Caco-2 (cell line): Measurements from ENCODE around the gene LYPD4. TPM values are rescaled to one million over a fixed set of nuclear protein-coding genes. Genes with fewer than 3 reads are reported as not detected.

Experiments used
- BruUV-seq: library from RNA; stranded (reverse); fragments of 400-500 nt; replicated peaks from 2 replicates; lab custom pipeline; 2021; lab: Mats Ljungman, UMichigan
- CTCF ChIA-PET: fragments of 300-600 bp; sonication (Branson Sonifier 250); formaldehyde crosslinking; loops from one replicate; lab custom pipeline; 2022; ENCODE audit warnings: antibody characterized with exemption; lab: Charles Lee
- POLR2A ChIA-PET: fragments of 300-600 bp; sonication (Branson Sonifier 250); formaldehyde crosslinking; loops from one replicate; lab custom pipeline; 2022; ENCODE audit warnings: antibody characterized with exemption; lab: Charles Lee
- DNase-seq, 2 experiments: peaks; one replicate each; pipeline versions ENCODE4 v3.0.0 to v3.0.0-alpha.2; 2020 to 2022
- H3K27me3 ChIP-seq: replicated peaks from 2 replicates; pipeline ENCODE4 v1.6.0; 2011; ENCODE audit warnings: low read length; ENCODE audit not compliant: control insufficient read depth, insufficient read depth
- H3K36me3 ChIP-seq: 2 replicates; pipeline ENCODE4 v1.5.1; 2011; ENCODE audit warnings: low read length; ENCODE audit not compliant: control insufficient read depth, insufficient read depth
- H3K4me1 ChIP-seq: fragments of 250-450 bp; sonication (Bioruptor Pico); 2 replicates; pipeline ENCODE4 v1.5.1; 2020; ENCODE audit warnings: mild to moderate bottlenecking
- H3K4me3 ChIP-seq: 2 replicates; pipeline ENCODE4 v1.5.1; 2011; ENCODE audit warnings: low read depth, mild to moderate bottlenecking, control low read depth, low read length
- H3K9me3 ChIP-seq: fragments of 250-450 bp; sonication (Bioruptor Pico); 2 replicates; pipeline ENCODE4 v1.5.1; 2020; ENCODE audit warnings: mild to moderate bottlenecking, moderate library complexity
- H3K27ac Mint-ChIP-seq: one replicate; pipeline ENCODE4 v1.8.0; 2022; ENCODE audit warnings: mixed read lengths; ENCODE audit not compliant: unreplicated experiment
- H3K27me3 Mint-ChIP-seq: one replicate; pipeline ENCODE4 v1.8.0; 2022; ENCODE audit warnings: mixed read lengths; ENCODE audit not compliant: insufficient read depth, unreplicated experiment
- H3K36me3 Mint-ChIP-seq: one replicate; pipeline ENCODE4 v1.8.0; 2022; ENCODE audit warnings: mild to moderate bottlenecking, mixed read lengths; ENCODE audit not compliant: insufficient read depth, unreplicated experiment
- H3K4me1 Mint-ChIP-seq: one replicate; pipeline ENCODE4 v1.8.0; 2022; ENCODE audit warnings: low read depth, mixed read lengths; ENCODE audit not compliant: unreplicated experiment
- H3K4me3 Mint-ChIP-seq: one replicate; pipeline ENCODE4 v1.8.0; 2022; ENCODE audit warnings: mild to moderate bottlenecking, moderate library complexity, mixed read lengths; ENCODE audit not compliant: unreplicated experiment
- H3K9me3 Mint-ChIP-seq: one replicate; pipeline ENCODE4 v1.8.0; 2022; ENCODE audit warnings: mixed read lengths; ENCODE audit not compliant: unreplicated experiment
- intact Hi-C: fragments of 100-400 bp; cut with micrococcal nuclease; formaldehyde crosslinking; loops from one replicate; pipeline ENCODE4 v1.10.0; 2022; ENCODE audit not compliant: unreplicated experiment
- total RNA-seq: library from RNA; stranded (reverse); gene quantifications from 2 replicates; pipeline ENCODE4 v1.2.3, GENCODE V29; 2022
- TF ChIP-seq, protein P1 (sequence below), 2 experiments: fragments of 200-600 bp in 1 of 2; IDR thresholded peaks; 1 replicate in 1 of 2; 2 replicates in 1 of 2; pipeline versions ENCODE4 v1.5.1 to v1.8.0; 2011 to 2022; ENCODE audit warnings: antibody characterized with exemption in 1 of 2, control low read depth in 1 of 2, inconsistent platforms in 1 of 2, low read depth in 1 of 2, low read length in 1 of 2, mild to moderate bottlenecking in 1 of 2, moderate library complexity in 1 of 2; ENCODE audit not compliant: insufficient read depth in 1 of 2, severe bottlenecking in 1 of 2, unreplicated experiment in 1 of 2

Gene LYPD4
- total RNA-seq, 1 experiment from 2014 or later = not detected

DNA sequence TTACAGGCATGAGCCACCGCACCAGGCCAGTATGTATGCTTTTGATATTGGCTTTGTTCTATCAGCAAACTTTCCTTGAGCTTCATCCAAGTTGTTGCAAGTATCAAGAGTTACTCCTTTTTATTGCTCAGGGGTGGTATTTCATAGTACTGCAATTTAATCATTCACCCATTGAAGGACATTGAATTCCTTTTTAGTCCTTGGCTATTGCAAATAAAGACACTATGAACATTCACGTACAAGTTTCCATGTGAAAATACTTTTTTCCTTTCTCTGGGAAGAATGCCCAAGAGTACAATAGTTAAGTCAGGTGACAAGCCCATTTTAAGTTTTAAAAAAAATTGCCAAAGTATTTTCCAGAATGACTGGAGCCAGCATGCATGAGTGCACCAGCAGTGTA lies 27.7 kb downstream of the LYPD4 start:
- ChIA-PET POLR2A (no interaction called here), CTCF (no interaction called here)
- Histone ChIP-seq H3K27me3 (no peaks in the 10 kb centered on the region), H3K9me3 (no peaks in the 10 kb centered on the region), H3K36me3 (no peaks in the 10 kb centered on the region), H3K4me3 (no peak overlapping the region), H3K4me1 (no peaks in the 10 kb centered on the region)
- H3K27me3 Mint-ChIP-seq = peaks cover 17% of the 10 kb centered on the region
- TF ChIP-seq, protein P1, sequence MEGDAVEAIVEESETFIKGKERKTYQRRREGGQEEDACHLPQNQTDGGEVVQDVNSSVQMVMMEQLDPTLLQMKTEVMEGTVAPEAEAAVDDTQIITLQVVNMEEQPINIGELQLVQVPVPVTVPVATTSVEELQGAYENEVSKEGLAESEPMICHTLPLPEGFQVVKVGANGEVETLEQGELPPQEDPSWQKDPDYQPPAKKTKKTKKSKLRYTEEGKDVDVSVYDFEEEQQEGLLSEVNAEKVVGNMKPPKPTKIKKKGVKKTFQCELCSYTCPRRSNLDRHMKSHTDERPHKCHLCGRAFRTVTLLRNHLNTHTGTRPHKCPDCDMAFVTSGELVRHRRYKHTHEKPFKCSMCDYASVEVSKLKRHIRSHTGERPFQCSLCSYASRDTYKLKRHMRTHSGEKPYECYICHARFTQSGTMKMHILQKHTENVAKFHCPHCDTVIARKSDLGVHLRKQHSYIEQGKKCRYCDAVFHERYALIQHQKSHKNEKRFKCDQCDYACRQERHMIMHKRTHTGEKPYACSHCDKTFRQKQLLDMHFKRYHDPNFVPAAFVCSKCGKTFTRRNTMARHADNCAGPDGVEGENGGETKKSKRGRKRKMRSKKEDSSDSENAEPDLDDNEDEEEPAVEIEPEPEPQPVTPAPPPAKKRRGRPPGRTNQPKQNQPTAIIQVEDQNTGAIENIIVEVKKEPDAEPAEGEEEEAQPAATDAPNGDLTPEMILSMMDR (IDR thresholded peaks at IDR 0.05; ENCODE audit: insufficient read depth in 1 of 2, low read depth in 1 of 2, low read length in 1 of 2, severe bottlenecking in 1 of 2, unreplicated experiment in 1 of 2) = no peak
- H3K36me3 Mint-ChIP-seq = no peaks in the 10 kb centered on the region
- H3K27ac Mint-ChIP-seq = no peak overlapping the region
- no TSS peak for BruUV-seq
- intact Hi-C loops = no loop called here
- H3K4me1 Mint-ChIP-seq = no peaks in the 10 kb centered on the region
- DNase-seq = no peak
- no peaks in the 10 kb centered on the region for H3K9me3 Mint-ChIP-seq
- no peak overlapping the region for H3K4me3 Mint-ChIP-seq

- POLR2A ChIA-PET = no interaction called here
- Mint-ChIP-seq H3K36me3 (no peaks in the 10 kb centered on the region), H3K4me1 (no peaks in the 10 kb centered on the region), H3K27me3 (peaks cover 13% of the 10 kb centered on the region), H3K9me3 (no peaks in the 10 kb centered on the region), H3K27ac (no peak overlapping the region), H3K4me3 (no peak overlapping the region)
- Histone ChIP-seq H3K4me3 (no peak overlapping the region), H3K27me3 (no peaks in the 10 kb centered on the region), H3K4me1 (no peaks in the 10 kb centered on the region), H3K36me3 (no peaks in the 10 kb centered on the region), H3K9me3 (no peaks in the 10 kb centered on the region)
- no peak for DNase-seq
- TF ChIP-seq, protein P1 (IDR thresholded peaks at IDR 0.05; ENCODE audit: insufficient read depth in 1 of 2, low read depth in 1 of 2, low read length in 1 of 2, severe bottlenecking in 1 of 2, unreplicated experiment in 1 of 2) = no peak
- intact Hi-C loops = no loop called here
- no TSS peak for BruUV-seq
- CTCF ChIA-PET = no interaction called here
Measured at GRCh38 chr19:41815301-41815700, 29.2 kb downstream of the LYPD4 start.

DNA sequence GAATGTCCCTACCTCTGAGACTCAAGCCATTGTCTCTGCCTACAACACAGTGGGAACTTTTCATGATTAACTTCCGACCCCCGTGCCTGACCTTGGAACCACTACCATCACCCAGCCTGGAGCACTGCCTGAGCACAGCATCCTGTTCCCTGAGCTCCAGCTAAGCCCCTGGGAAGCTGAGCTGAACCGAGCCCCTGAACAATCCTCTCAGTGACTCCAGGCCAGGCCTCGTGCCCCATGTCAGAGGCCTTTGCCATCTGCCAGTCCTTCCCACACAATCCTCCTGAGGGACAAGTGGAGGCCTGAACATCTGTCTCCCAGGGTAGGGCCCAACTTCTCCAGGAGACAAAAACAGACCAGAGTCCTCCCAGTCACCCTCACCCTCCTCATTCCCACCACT lies 30.6 kb downstream of the LYPD4 start:
- Histone ChIP-seq H3K4me3 (no peak overlapping the region), H3K4me1 (no peaks in the 10 kb centered on the region), H3K27me3 (no peaks in the 10 kb centered on the region), H3K9me3 (no peaks in the 10 kb centered on the region), H3K36me3 (no peaks in the 10 kb centered on the region)
- TF ChIP-seq, protein P1 (IDR thresholded peaks at IDR 0.05; ENCODE audit: insufficient read depth in 1 of 2, low read depth in 1 of 2, low read length in 1 of 2, severe bottlenecking in 1 of 2, unreplicated experiment in 1 of 2) = no peak
- no peak for DNase-seq
- Mint-ChIP-seq H3K9me3 (no peaks in the 10 kb centered on the region), H3K36me3 (no peaks in the 10 kb centered on the region), H3K4me1 (no peaks in the 10 kb centered on the region), H3K4me3 (no peak overlapping the region), H3K27ac (no peak overlapping the region), H3K27me3 (peaks cover 13% of the 10 kb centered on the region)
- BruUV-seq = no TSS peak
- intact Hi-C loops = no loop called here
- CTCF ChIA-PET = interaction anchor here (0.5 to 1.5 kb wide), 2 partner anchors 107 to 452 kb away, joined by 6 read pairs; no protein-coding TSS in a partner anchor
- POLR2A ChIA-PET = no interaction called here
